DND-41 (cell line): ENCODE results near the gene SPRR2B.

Experiments used
- ATAC-seq: fragments of 200-7000 bp; cut with Tn5 transposase; 3 replicates; pipeline ENCODE4 v1.9.1; 2021; ENCODE audit warnings: low read depth; ENCODE audit not compliant: insufficient read depth
- DNase-seq: peaks from one replicate; pipeline ENCODE4 v3.0.0-alpha.2; 2020
- H2AFZ ChIP-seq: 2 replicates; pipeline ENCODE4 v1.6.0; 2012; ENCODE audit warnings: low read depth, low read length
- H3K27ac ChIP-seq: 2 replicates; pipeline ENCODE4 v1.5.1; 2012; ENCODE audit warnings: low read length, inconsistent platforms
- H3K27me3 ChIP-seq: fragments of 200-600 bp; sonication (generic); 2 replicates; pipeline ENCODE4 v1.6.0; 2012; ENCODE audit warnings: low read length, mild to moderate bottlenecking, inconsistent platforms; ENCODE audit not compliant: insufficient read depth, poor library complexity
- H3K36me3 ChIP-seq: 2 replicates; pipeline ENCODE4 v1.5.1; 2012; ENCODE audit warnings: low read length, inconsistent platforms; ENCODE audit not compliant: insufficient read depth
- H3K4me1 ChIP-seq: 2 replicates; pipeline ENCODE4 v1.5.1; 2012; ENCODE audit warnings: mild to moderate bottlenecking, low read length; ENCODE audit not compliant: insufficient read depth
- H3K4me2 ChIP-seq: 2 replicates; pipeline ENCODE4 v1.6.0; 2012; ENCODE audit warnings: mild to moderate bottlenecking, moderate library complexity, low read length, inconsistent platforms; ENCODE audit not compliant: insufficient read depth
- H3K4me3 ChIP-seq, 2 experiments: fragments of 200-600 bp in 1 of 2; shearing (Covaris generic) in 1 of 2; 2 replicates each; pipeline ENCODE4 v1.5.1; 2012 to 2016; ENCODE audit warnings: inconsistent platforms in 2 of 2, low read length in 2 of 2, mild to moderate bottlenecking in 2 of 2, low read depth in 1 of 2, moderate library complexity in 1 of 2
- H3K79me2 ChIP-seq: 2 replicates; pipeline ENCODE4 v1.6.0; 2012; ENCODE audit warnings: low read length, inconsistent platforms; ENCODE audit not compliant: insufficient read depth
- H3K9ac ChIP-seq: 2 replicates; pipeline ENCODE4 v1.6.0; 2012; ENCODE audit warnings: low read depth, mild to moderate bottlenecking, inconsistent platforms, low read length, moderate library complexity
- H3K9me3 ChIP-seq: 2 replicates; pipeline ENCODE4 v1.5.1; 2012; ENCODE audit warnings: low read length, moderate library complexity, mild to moderate bottlenecking, inconsistent platforms; ENCODE audit not compliant: insufficient read depth, severe bottlenecking
- H4K20me1 ChIP-seq: 2 replicates; pipeline ENCODE4 v1.6.0; 2012; ENCODE audit warnings: low read length; ENCODE audit not compliant: insufficient read depth
- CTCF ChIP-seq: IDR thresholded peaks from 2 replicates; pipeline ENCODE4 v1.5.1; 2012; ENCODE audit warnings: borderline replicate concordance, low read length, moderate library complexity, mild to moderate bottlenecking; ENCODE audit not compliant: poor library complexity, severe bottlenecking; ENCODE audit errors: extremely low read depth
- EZH2 ChIP-seq: IDR thresholded peaks from 3 replicates; pipeline ENCODE4 v1.6.1; 2012; ENCODE audit warnings: borderline replicate concordance, low read depth, mild to moderate bottlenecking, moderate library complexity, low read length, inconsistent platforms; ENCODE audit not compliant: severe bottlenecking

SPRR2B gene

GRCh38 chr1:153072806-153073726 lies 1.7 kb upstream of the SPRR2B start:
- H3K27me3 ChIP-seq: peaks cover 9% of the 10 kb centered on the region
- no peak for TF ChIP-seq EZH2
- no peak for TF ChIP-seq CTCF
- no peak overlapping the region for H3K27ac ChIP-seq
- H3K4me1 ChIP-seq: no peaks in the 10 kb centered on the region
- DNase-seq (no peak), ATAC-seq (no peak)
- no peak overlapping the region for H3K4me2 ChIP-seq
- no peak overlapping the region for H3K4me3 ChIP-seq
- no peaks in the 10 kb centered on the region for H3K9me3 ChIP-seq
- no peaks in the 10 kb centered on the region for H3K79me2 ChIP-seq
- H3K36me3 ChIP-seq: no peaks in the 10 kb centered on the region
- H4K20me1 ChIP-seq: no peaks in the 10 kb centered on the region
- no peak overlapping the region for H2AFZ ChIP-seq
- H3K9ac ChIP-seq: no peak overlapping the region

- H3K9me3 ChIP-seq: no peaks in the 10 kb centered on the region
- ATAC-seq (no peak), DNase-seq (no peak)
- no peak for TF ChIP-seq EZH2
- TF ChIP-seq CTCF: no peak
- H3K4me3 ChIP-seq: no peak overlapping the region
- H2AFZ ChIP-seq: no peak overlapping the region
- no peak overlapping the region for H3K9ac ChIP-seq
- H3K27ac ChIP-seq: no peak overlapping the region
- no peaks in the 10 kb centered on the region for H3K79me2 ChIP-seq
- H4K20me1 ChIP-seq: no peaks in the 10 kb centered on the region
- no peak overlapping the region for H3K4me2 ChIP-seq
- H3K4me1 ChIP-seq: no peaks in the 10 kb centered on the region
- H3K36me3 ChIP-seq: no peaks in the 10 kb centered on the region
- H3K27me3 ChIP-seq: peaks cover 12% of the 10 kb centered on the region
These were observed 1.2 kb downstream of the SPRR2B start for GRCh38 chr1:153070243-153070642.

- ATAC-seq (no peak), DNase-seq (no peak)
- no peak overlapping the region for H3K9ac ChIP-seq
- H3K27ac ChIP-seq: no peak overlapping the region
- peaks cover 17% of the 10 kb centered on the region for H3K27me3 ChIP-seq
- no peak overlapping the region for H3K4me2 ChIP-seq
- no peaks in the 10 kb centered on the region for H3K36me3 ChIP-seq
- TF ChIP-seq EZH2 (no peak), CTCF (no peak)
- no peaks in the 10 kb centered on the region for H3K9me3 ChIP-seq
- H3K4me1 ChIP-seq: no peaks in the 10 kb centered on the region
- no peak overlapping the region for H3K4me3 ChIP-seq
- no peak overlapping the region for H2AFZ ChIP-seq
- no peaks in the 10 kb centered on the region for H4K20me1 ChIP-seq
- H3K79me2 ChIP-seq: no peaks in the 10 kb centered on the region
These were observed 12.3 kb downstream of the SPRR2B start for GRCh38 chr1:153058826-153059784.
